ENCODE results near the gene USP13.

DNA sequence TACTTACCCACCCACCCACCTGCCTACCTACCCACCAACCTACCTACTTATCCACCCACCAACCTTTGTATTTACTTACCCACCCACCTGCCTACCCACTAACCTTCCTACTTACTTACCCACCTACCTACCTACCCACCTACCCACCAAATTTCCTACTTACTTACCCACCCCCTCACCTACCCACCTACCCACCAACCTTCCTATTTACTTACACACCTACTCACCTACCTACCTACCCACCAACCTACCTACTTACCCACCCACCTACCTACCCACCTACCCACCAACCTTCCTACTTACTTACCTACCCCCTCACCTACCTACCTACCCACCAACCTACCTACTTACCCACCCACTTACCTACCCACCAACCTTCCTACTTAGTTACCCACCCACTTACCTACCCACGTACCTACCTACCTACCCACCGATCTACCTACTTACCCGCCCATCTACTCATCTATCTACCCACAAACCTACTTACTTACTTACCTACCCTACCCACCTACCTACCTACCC lies 179.6 kb downstream of the USP13 start:
- TF ChIP-seq POLR2A (IDR thresholded peaks at IDR 0.05) (no peak), CTCF (IDR thresholded peaks at IDR 0.05) (no peak)

Data from testis (tissue), 2 donors.